Body of pancreas (tissue), 4 donors: ENCODE results near the gene TP53TG5.

ENCODE experiments used
- CTCF ChIP-seq, 7 experiments: fragments of 450-650 bp in 4 of 7; fragments of 200-600 bp in 3 of 7; sonication (generic) in 3 of 7; IDR thresholded peaks; one replicate each; pipeline ENCODE4 v1.5.1; 2016 to 2019; ENCODE audit warnings: antibody characterized with exemption in 7 of 7
- POLR2A ChIP-seq, 3 donors: fragments of 450-650 bp; IDR thresholded peaks; one replicate each; pipeline ENCODE4 v1.6.1; 2016; ENCODE audit warnings: antibody characterized with exemption in 3 of 3, mild to moderate bottlenecking in 2 of 3

- TF ChIP-seq CTCF (IDR thresholded peaks at IDR 0.05) (no peak), POLR2A (IDR thresholded peaks at IDR 0.05) (no peak)
Measured at GRCh38 chr20:45400346-45401031, 22.4 kb upstream of the TP53TG5 start.
